ENCODE results near the gene DGKI.
"Not testable (repeated sequence)": the region's sequence is repeated elsewhere in the genome, so short reads cannot be mapped to it uniquely, and the experiment has no call there.

DGKI gene

GRCh38 chr7:137835486-137836112, 11.2 kb downstream of the DGKI start:
- no peak for DNase-seq

GRCh38 chr7:137834552-137834951, 12.2 kb downstream of the DGKI start:
- DNase-seq = no peak

DNA sequence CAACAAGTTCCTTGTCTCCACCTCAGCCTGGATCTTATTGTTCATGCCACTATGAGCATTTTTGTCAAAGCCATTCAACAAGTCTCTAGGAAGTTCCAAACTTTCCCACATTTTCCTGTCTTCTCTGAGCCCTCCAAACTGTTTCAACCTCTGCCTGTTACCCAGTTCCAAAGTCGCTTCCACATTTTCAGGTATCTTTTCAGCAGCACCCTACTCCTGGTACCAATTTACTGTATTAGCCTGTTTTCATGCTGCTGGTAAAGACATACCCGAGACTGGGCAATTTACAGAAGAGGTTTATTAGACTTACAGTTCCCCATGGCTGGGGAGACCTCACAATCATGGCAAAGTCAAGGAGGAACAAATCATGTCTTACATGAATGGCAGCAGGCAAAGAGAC, 13.8 kb downstream of the DGKI start:
- not testable (repeated sequence) for DNase-seq

DNA sequence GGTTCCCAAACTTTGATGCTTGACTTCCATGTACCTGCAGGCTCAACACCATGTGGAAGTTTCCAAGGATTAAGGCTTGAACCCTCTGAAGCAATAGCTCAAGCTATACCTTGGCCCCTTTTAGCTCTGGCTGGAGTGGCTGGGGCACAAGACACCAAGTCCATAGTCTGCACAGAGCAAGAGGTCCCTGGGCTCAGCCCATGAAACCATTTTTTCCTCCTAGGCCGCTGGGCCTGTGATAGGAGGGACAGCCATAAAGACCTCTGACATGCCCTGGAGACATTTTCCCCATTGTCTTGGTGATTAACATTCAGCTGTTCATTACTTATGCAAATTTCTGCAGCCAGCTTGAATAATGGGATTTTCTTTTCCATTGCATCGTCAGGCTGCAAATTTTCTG, 14.4 kb downstream of the DGKI start:
- no peak for DNase-seq

DNA sequence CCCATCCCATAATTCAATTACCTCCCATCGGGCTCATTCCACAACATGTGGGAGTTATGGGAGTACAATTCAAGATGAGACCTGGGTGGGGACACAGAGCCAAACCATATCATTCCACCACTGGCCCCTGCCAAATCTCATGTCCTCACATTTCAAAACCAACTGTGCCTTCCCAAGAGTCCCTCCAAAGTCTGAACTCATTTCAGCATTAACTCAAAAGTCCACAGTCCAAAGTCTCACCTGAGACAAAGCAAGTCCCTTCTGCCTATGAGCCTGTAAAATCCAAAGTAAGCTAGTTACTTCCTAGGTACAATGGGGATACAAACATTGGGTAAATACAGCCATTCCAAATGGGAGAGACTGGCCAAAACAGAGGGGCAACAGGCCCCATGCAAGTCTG, 15.2 kb downstream of the DGKI start:
- DNase-seq = not testable (repeated sequence)

- DNase-seq = no peak
Observed at GRCh38 chr7:137829337-137829992, 17.3 kb downstream of the DGKI start.

- DNase-seq = no peak
Observed at GRCh38 chr7:137828456-137828855, 18.3 kb downstream of the DGKI start.

GRCh38 chr7:137825489-137825888, 21.3 kb downstream of the DGKI start:
- DNase-seq = no peak

DNA sequence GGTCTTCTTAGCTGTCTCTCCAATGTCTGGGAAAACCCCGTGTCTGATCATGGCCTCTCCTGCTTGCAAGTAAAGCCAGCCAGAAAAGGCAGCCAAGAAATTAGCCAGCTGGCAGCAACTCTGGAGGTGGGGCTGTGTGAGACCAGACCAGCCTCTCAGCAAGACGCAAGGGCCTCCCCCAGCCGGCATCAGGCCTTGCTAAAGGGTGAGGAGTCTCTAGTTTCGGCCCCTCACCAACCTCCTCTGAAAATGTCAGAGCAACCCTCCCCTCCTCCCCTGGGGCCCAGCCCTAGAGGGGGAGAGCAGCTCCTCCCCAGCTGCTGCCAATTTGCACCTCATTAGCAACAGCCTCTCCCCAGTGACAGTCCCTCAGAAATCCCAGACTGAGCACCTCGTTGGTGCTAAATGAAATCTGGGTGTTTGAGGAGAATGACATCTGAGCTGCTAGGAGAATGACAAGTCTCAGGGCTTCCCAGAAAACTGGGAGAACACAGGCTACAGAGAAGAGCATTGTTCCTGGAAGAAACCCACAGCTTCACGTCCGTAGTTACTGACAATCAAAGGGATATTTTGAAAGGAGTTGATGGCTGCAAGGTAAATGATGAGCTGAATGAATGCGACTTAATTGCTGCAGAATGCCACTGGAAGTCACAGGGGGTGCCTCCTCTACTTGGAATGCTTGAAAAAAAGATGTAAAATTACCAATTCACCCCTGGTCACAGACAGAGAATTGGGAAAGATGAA, 25.9 kb downstream of the DGKI start:
- no peak for DNase-seq

DNA sequence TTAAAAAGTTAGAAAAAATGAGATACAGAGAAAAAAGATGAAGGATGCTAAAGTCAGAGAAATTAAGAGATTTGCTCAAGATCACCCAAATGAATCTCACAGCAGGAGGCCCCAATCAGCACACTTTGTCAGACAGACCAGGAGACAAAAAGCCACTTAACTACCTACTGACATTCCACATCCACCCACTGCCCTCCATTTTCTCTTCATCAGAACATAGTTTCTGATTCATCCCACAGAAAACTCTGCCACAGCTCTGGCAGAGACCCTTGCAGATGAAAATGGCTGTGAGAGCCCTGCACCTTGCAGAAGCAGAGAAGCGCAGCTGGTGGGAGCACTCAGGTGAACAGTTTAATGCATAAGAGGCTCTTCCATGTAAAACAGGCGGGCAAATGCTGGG, 26.6 kb downstream of the DGKI start:
- no peak for DNase-seq

- DNase-seq = no peak
Observed at GRCh38 chr7:137818036-137818435, 28.7 kb downstream of the DGKI start.

DNA sequence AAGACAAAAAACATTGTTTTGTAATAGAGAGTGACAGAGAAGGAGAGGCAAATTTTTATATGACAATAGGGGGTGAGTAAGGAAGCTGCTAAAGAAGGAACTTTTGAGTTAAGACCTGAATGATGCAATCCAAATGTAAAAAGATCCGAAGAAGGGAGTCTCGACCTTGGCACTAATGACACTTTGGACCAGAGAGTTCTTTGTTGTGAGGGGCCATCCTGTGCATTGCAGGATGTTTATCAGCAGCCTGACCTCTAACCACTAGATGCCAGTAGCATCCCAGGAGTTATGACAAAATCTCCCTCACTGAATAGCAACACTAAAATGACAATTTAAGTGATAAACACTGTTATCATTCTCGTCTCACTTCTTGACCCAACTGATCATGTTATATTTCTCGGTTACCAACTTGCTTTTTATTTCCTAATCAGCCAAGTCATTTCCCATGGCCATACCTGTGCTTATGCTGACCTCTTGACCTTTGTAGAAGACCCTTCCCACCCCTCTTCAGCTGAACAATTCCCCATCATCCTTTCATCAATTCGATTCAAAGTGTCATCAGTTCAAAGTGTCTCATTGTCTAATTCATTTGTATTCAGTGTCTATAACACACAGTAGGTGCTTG, 30.0 kb downstream of the DGKI start:
- DNase-seq = no peak

GRCh38 chr7:137813541-137813940, 33.2 kb downstream of the DGKI start:
- DNase-seq = no peak

GRCh38 chr7:137810248-137810647, 36.5 kb downstream of the DGKI start:
- DNase-seq = no peak

DNA sequence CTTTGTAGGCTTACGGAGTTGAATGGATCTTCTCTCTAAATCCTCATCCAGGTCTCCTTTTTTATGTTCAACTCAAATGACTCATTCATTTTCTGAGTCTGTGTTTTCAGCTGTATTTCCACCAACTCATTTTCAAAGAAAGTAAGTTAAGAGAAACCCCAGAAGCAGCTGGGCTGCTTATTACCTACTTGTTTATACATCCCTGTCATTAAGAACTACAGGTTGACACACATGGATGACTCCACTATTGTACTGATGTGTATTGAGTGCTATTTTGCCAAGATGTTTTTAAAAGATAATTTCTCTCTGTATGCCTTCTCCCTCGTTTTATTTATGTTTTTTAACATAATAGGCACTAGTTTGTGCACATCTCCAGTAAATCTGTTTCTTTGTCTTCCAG, 41.9 kb downstream of the DGKI start:
- DNase-seq = no peak

- DNase-seq = no peak
Observed at GRCh38 chr7:137801491-137801890, 45.3 kb downstream of the DGKI start.

DNA sequence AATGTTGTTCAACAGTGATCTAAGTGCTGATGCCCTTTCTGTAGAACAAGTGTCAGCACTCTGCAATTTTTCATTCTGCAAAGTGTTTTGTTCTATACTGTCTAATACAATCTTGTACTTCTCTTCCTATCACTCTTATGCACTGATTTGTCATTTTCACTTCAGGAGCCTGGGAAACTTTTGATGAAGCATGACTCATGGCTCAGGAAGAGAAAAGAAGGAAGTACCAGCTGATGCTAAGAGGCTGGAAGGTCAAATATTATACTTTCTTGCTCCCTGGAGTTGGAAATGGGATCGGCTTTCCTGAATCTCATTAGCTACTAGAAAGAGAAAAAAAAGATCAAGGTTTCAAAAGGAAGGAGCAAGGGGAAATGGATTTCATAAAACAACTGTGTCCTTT, 45.8 kb downstream of the DGKI start:
- no peak for DNase-seq

DNA sequence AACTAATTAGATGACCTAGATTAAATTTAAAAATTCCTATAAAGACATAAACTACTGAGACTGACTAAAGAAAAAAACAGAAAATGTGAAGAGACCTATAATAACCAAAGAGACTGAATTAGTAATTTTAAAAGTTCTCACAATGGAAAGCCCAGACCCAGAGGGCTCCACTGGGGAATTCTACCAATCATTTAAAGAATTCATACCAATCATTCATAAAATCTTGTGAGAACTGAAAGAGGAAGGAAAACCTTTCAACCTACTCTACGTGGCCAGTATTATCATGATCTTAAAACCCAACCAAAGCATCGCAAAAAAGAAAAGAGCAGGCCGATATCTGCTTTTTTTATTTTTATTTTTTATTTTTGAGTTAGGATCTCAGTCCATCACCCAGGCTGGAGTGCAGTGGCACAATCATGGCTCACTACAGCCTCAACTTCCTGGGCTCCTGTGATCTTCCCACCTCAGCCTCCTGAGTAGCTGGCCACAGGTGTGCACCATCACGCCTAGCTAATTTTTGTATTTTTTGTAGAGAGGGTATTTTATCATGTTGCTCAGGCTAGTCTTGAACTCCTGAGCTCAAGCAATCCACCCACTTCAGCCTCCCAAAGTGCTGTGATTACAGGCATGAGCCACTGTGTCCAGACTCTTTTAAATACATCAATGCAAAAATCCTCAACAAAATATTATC, 48.6 kb downstream of the DGKI start:
- no peak for DNase-seq

GRCh38 chr7:137795211-137795610, 51.6 kb downstream of the DGKI start:
- DNase-seq = no peak

DNA sequence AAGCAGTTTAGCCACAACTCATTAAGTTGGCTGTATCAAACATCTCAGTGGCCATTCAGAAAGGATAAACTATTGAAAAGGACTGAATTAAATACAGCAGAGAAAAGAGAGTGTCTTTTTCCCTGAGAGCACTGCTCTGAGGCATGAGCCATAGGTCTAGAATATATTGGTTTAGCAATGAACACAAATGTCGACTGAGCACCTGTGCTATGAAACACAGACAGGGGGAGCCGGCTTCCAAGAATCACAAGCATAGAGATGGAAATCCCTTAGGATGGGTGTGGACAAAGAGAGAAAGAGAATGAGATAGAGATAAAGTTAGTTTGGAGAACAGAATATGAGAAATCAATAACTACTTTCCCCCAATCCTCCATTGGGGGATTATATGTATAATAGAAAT, 54.8 kb downstream of the DGKI start:
- no peak for DNase-seq

DNA sequence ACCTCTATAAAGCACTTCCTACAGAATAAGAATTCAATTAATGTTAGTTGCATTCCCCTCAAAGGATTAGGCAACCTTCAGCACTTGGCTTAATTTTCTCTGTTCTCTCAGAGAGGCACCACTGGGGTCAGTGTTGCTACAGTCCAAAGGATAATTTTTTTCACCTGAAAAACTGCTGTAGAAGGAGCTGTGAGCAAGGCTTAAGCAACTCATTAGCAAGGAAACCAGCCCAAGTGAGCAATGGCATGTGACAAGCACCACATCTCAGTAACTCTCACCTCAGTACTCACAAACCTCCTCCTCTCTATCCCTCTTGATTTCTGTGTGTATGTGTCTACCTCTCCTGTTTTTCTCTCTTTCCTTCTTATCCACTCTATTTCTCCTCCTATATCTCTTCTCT, 55.9 kb downstream of the DGKI start:
- DNase-seq = no peak

DNA sequence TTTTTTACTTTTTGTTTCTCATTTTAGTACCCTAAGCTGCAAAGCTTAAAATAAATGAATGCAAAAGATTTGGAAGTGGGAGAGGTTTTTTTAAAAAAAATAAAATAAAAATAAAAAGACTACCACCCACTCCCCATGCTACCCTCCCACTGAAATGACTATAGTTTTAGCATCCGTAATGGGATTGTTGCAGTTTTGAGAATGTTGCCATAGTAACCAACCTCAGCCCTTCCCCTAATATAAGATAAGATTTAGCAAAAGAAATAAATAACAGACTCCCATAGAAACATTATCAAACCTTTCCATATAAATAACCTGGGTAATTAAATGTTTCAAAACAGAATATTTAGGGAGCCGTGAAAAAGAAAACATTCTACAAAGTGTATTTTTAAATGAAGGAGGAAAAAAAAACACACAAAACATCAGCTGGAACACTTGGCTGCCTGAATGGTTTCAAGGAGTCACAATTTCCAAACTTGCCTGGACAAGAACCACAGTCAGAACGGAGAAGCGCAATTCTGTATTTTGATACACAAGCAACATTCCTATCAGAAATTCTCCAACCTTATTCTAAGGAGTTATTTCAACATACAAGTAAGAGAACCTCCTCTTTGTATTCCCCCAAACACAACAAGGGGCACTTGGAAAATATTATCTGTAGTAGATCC, 57.4 kb downstream of the DGKI start:
- no peak for DNase-seq

Data from activated naive CD4-positive, alpha-beta T cell treated with Interleukin-2 at 50 U/mL for 16 hours (primary cell).